ENCODE data around the gene PHACTR1. TPM values are rescaled to one million over a fixed set of nuclear protein-coding genes. Genes with fewer than 3 reads are reported as not detected.

PHACTR1 gene
- total RNA-seq, 1 experiment from 2014 or later, result 0.05 TPM

GRCh38 chr6:13077117-13077516 lies 360.6 kb downstream of the PHACTR1 start:
- no peaks in the 10 kb centered on the region for H3K27me3 ChIP-seq (ENCODE audit: control insufficient read depth, insufficient read depth, low read length)
- ChIA-PET CTCF (no interaction called here), POLR2A (no interaction called here)
- TF ChIP-seq TCF7L2 (IDR thresholded peaks at IDR 0.05; ENCODE audit: low read depth, low read length), result no peak
- TF ChIP-seq POLR2AphosphoS5 (IDR thresholded peaks at IDR 0.05; ENCODE audit: low read depth, low read length), result no peak
- TF ChIP-seq REST (IDR thresholded peaks at IDR 0.05; ENCODE audit: insufficient read depth in 1 of 2, low read depth in 2 of 2, low read length in 1 of 2), result no peak
- TF ChIP-seq SIN3A (IDR thresholded peaks at IDR 0.05; ENCODE audit: borderline replicate concordance, insufficient read depth, low read depth, low read length), result no peak
- no peak overlapping the region for H3K4me3 ChIP-seq (ENCODE audit: low read depth in 2 of 2, low read length in 2 of 2)
- no peaks in the 10 kb centered on the region for H3K9me3 ChIP-seq (ENCODE audit: control insufficient read depth, insufficient read depth, low read depth, low read length)
- H3K27ac ChIP-seq (ENCODE audit: low read length), result no peak overlapping the region
- no TSS peak for BruUV-seq (replicated peaks)
- in situ Hi-C loops (cut with HindIII; ENCODE audit: low pct_unique_long_range_greater_than_20kb, low sequenced_read_pairs) (no loop called here), intact Hi-C loops (cut with micrococcal nuclease; ENCODE audit: unreplicated experiment) (no loop called here)
- ATAC-seq (no peak), DNase-seq (ENCODE audit: low read depth, low spot score) (no peak)
- no peaks in the 10 kb centered on the region for H3K4me1 ChIP-seq (ENCODE audit: control insufficient read depth, insufficient read depth, low read length)
- no peaks in the 10 kb centered on the region for H3K36me3 ChIP-seq (ENCODE audit: control insufficient read depth, insufficient read depth, low read length)

- H3K9me3 ChIP-seq (ENCODE audit: control insufficient read depth, insufficient read depth, low read depth, low read length), result no peaks in the 10 kb centered on the region
- no peak for ATAC-seq
Observed at GRCh38 chr6:13079096-13079723, 362.6 kb downstream of the PHACTR1 start.

More at GRCh38 chr6:13079096-13079723, 362.6 kb downstream of the PHACTR1 start:
- intact Hi-C loops (cut with micrococcal nuclease; ENCODE audit: unreplicated experiment), result no loop called here
- DNase-seq (ENCODE audit: low read depth, low spot score), result no peak
- BruUV-seq (replicated peaks), result no TSS peak
- Histone ChIP-seq H3K27me3 (ENCODE audit: control insufficient read depth, insufficient read depth, low read length) (no peaks in the 10 kb centered on the region), H3K4me1 (ENCODE audit: control insufficient read depth, insufficient read depth, low read length) (no peaks in the 10 kb centered on the region), H3K36me3 (ENCODE audit: control insufficient read depth, insufficient read depth, low read length) (no peaks in the 10 kb centered on the region), H3K27ac (ENCODE audit: low read length) (no peak overlapping the region), H3K4me3 (ENCODE audit: low read depth in 2 of 2, low read length in 2 of 2) (no peak overlapping the region)
- CTCF ChIA-PET, result no interaction called here
- in situ Hi-C loops (cut with HindIII; ENCODE audit: low pct_unique_long_range_greater_than_20kb, low sequenced_read_pairs), result no loop called here
- TF ChIP-seq POLR2AphosphoS5 (IDR thresholded peaks at IDR 0.05; ENCODE audit: low read depth, low read length), result no peak
- no peak for TF ChIP-seq CTCF (IDR thresholded peaks at IDR 0.05)
- no peak for TF ChIP-seq REST (IDR thresholded peaks at IDR 0.05; ENCODE audit: insufficient read depth in 1 of 2, low read depth in 2 of 2, low read length in 1 of 2)
- TF ChIP-seq SIN3A (IDR thresholded peaks at IDR 0.05; ENCODE audit: borderline replicate concordance, insufficient read depth, low read depth, low read length), result no peak
- TF ChIP-seq TCF7L2 (IDR thresholded peaks at IDR 0.05; ENCODE audit: low read depth, low read length), result no peak
- POLR2A ChIA-PET, result no interaction called here
